ENCODE measurements around the gene CCDC6. TPM values are rescaled to one million over a fixed set of nuclear protein-coding genes. Genes with fewer than 3 reads are reported as not detected.

CCDC6 gene
- total RNA-seq, 6 donors from 2014 or later = 42.5 to 118 (median 51.5) TPM

GRCh38 chr10:59900048-59900727 is 6.2 kb downstream of the CCDC6 start:
- H3K27ac ChIP-seq = peak overlapping the region in 1 of 4 donors; percentile 17
- no peak for ATAC-seq (ENCODE audit: low FRiP score in 2 of 2)

GRCh38 chr10:59898125-59898835 is 8.1 kb downstream of the CCDC6 start:
- Histone ChIP-seq H3K4me1 (peaks cover 26 to 75% (median 50%) of the 10 kb centered on the region in 4 donors), H3K4me3 (no peak overlapping the region), H3K27me3 (no peaks in the 10 kb centered on the region), H3K27ac (peak overlapping the region in 2 of 4 donors; percentile 3 to 25), H3K9me3 (no peaks in the 10 kb centered on the region), H3K36me3 (no peaks in the 10 kb centered on the region)
- 67 to 80% methylated on average over 6 of the region's 6 CpGs for WGBS, 2 donors
- ATAC-seq (ENCODE audit: low FRiP score in 2 of 2) (no peak), DNase-seq (no peak)
- TF ChIP-seq CTCF (IDR thresholded peaks at IDR 0.05) (no peak), POLR2A (IDR thresholded peaks at IDR 0.05) (no peak), EP300 (IDR thresholded peaks at IDR 0.05) (no peak)

More at GRCh38 chr10:59900048-59900727, 6.2 kb downstream of the CCDC6 start:
- Histone ChIP-seq H3K27me3 (no peaks in the 10 kb centered on the region), H3K4me1 (peaks cover 31 to 77% (median 52%) of the 10 kb centered on the region in 4 donors), H3K4me3 (no peak overlapping the region), H3K9me3 (no peaks in the 10 kb centered on the region), H3K36me3 (no peaks in the 10 kb centered on the region)
- no peak for TF ChIP-seq CTCF (IDR thresholded peaks at IDR 0.05)
- no peak for TF ChIP-seq POLR2A (IDR thresholded peaks at IDR 0.05)
- TF ChIP-seq POLR2AphosphoS5 (IDR thresholded peaks at IDR 0.05) = no peak
- TF ChIP-seq EP300 (IDR thresholded peaks at IDR 0.05) = no peak
- DNase-seq = no peak
- WGBS, 2 donors = 66 to 72% methylated on average over 10 of the region's 10 CpGs

DNA sequence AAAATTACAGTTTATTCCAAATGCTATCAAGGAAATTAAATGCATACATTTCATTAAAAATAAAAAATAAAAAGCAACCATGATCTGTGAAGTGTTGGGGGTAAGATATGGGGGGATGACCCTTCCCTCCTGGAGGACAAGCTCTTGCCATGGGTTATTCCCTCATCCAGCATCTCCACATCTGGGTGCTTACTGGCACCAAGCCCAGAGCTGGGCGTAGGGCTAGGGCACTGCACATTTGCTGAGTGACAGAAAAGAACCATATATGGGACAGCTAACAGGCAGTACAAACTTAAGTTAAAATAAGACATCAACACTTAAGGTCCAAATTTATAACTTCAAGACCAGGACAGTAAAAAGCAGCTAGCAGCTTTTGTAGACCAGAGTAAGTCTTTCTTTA is 10.2 kb downstream of the CCDC6 start:
- WGBS, 2 donors = 74 to 75% methylated on average over 1 of the region's 1 CpG
- Histone ChIP-seq H3K4me3 (no peak overlapping the region), H3K4me1 (peaks cover 47 to 83% (median 63%) of the 10 kb centered on the region in 4 donors), H3K27ac (peak overlapping the region in 1 of 4 donors; percentile 13), H3K36me3 (no peaks in the 10 kb centered on the region), H3K9me3 (no peaks in the 10 kb centered on the region), H3K27me3 (no peaks in the 10 kb centered on the region)
- TF ChIP-seq CTCF (IDR thresholded peaks at IDR 0.05) (no peak), EP300 (IDR thresholded peaks at IDR 0.05) (no peak), POLR2AphosphoS5 (IDR thresholded peaks at IDR 0.05) (no peak), POLR2A (IDR thresholded peaks at IDR 0.05) (no peak)
- DNase-seq (no peak), ATAC-seq (ENCODE audit: low FRiP score in 2 of 2) (no peak)

- no peak for ATAC-seq (ENCODE audit: low FRiP score in 2 of 2)
- peak overlapping the region in 3 of 4 donors; percentile 13 to 58 (median 50) for H3K27ac ChIP-seq
- TF ChIP-seq POLR2AphosphoS5 (IDR thresholded peaks at IDR 0.05) (no peak), POLR2A (IDR thresholded peaks at IDR 0.05) (no peak), CTCF (IDR thresholded peaks at IDR 0.05) (no peak), EP300 (IDR thresholded peaks at IDR 0.05) (no peak)
- H3K4me3 ChIP-seq = no peak overlapping the region
- peaks cover 49 to 79% (median 63%) of the 10 kb centered on the region in 4 donors for H3K4me1 ChIP-seq
- WGBS, 2 donors = 55 to 59% methylated on average over 9 to 10 of the region's 10 CpGs
- H3K36me3 ChIP-seq = no peaks in the 10 kb centered on the region
- no peak for DNase-seq
- H3K9me3 ChIP-seq = no peaks in the 10 kb centered on the region
- H3K27me3 ChIP-seq = no peaks in the 10 kb centered on the region
Measured at GRCh38 chr10:59895629-59896116, 10.7 kb downstream of the CCDC6 start.
